Measurements from ENCODE around the gene RTL10.

Gene RTL10

DNA sequence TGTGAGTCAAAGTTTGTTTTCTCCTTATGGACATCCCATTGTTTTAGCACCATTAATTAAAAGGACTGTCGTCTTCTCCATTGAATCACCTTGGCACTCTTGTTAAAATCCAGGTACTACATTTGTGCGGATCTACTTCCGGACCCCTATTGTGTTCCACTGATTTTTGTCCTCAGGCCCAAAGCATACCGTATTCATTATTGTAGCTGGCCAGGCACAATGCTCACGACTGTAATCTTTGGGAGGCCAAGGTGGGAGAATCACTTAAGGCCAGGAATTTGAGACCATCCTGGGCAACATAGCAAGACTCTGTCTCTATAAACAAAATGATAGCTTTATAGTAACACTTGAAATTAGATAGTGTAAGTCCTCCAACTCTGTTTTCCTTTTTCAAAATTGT is 8.9 kb upstream of the RTL10 start:
- no peak for DNase-seq (ENCODE audit: low read depth)

DNA sequence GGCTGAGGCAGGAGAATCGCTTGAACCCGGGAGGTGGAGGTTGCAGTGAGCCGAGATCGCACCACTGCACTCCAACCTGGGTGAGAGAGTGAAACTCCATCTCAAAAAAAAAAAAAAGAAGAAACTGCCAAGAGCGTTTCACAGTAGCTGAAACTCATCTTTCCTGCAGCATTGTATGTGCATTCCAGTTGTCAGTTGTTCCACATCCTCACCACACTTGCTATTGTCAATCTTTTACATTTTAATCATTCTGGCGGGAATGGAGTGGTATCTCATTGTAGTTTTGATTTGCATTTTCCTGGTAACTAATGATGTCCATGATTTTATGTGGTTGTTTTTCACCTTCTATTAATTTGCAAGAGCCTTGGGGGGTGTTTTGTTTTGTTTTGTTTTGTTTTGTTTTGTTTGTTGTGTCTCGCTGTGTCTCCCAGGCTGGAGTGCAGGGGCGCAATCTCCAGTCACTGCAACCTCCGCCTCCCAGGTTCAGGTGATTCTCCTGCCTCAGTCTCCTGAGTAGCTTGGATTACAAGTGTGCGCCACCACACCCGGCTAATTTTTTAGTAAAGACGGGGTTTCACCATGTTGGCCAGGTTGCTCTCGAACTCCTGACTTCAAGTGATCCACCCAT is 8.1 kb upstream of the RTL10 start:
- no peak for DNase-seq (ENCODE audit: low read depth)

DNA sequence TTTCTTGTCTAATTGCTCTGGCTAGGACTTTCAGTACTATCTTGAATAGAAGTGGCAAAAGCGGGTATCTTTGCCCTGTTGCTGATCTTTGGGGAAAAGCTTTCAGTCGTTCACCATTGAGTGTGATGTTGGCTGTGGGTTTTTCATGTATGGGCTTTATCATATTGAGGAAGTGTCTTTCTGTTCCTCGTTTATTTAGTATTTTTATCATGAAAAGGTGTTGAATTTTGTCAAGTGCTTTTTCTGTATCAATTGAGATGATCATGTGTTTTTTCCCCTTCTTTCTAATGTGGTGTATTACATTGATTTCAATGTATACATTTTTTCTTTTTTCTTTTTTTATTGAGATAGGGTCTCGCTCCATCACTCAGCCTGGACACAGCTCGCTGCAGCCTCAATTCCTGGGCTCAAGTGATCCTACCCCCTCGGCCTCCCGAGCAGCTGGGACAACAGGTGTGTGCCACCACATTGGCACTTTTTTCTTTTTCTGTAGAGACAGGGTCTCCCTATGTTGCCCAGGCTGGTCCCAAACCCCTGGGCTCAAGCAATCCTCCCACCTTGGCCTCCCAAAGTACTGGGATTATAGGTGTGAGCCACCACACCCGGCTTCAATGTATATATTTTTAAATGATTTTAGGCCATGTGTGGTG is 5.3 kb upstream of the RTL10 start:
- DNase-seq (ENCODE audit: low read depth), result no peak

DNA sequence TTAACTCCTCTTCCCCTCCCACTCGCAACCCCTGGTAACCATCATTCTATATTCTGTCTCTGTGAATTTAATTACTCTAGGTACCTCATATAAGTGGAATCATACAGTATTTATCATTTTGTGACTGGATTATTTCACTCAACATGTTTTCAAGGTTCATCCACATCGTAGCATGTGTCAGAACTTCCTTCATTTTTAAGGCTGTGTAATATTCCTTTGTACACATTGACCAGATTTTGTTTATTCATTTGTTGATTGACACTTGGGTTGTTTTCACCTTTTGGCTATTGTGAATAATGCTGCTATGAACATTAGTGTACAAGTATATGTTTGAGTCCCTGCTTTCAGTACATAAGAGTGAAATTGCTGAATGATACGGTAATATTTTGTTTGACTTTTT is 2.7 kb upstream of the RTL10 start:
- DNase-seq (ENCODE audit: low read depth), result no peak

DNA sequence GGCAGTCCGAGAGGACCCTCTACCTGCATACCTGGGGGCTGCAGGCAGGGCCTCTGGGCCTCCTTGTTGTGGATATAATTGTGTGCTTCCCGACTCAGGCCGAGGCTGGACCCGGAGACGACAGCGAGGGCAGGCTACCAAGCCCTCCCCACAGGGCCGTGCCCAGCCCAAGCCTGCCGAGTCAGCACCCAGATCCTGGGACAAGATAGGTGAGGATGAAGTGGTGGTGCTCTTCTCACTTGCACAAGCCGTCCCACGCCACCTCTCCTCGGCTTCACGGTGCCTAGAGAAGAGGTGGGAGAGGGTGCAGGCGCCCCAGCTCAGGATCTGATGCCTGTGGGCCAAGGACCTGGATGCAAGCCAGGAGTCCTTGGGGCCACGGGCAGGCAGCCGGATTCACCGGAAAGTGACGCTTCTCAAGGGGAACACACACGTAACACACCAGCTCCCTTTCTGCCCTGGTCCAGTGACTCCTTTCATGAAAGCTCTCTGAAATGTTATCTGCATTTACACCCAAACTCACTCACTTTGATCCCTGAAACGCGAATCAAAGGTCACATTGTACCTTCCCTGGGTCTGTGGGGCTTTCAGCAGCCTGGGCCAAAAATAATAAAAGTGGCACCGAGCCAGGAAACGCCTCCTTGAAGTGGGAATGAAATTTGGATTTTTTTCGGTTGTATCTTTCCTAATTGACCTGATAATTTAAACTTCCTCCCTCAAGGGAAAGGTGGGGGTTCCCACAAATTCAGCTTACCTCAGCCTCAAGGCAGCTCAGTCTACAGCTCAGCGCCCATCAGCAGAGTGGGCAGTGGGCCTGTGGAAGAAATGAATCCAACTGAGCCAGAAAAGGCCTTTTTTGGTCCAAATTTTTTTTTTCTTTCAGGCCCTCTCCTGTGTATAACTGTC is 1.1 kb upstream of the RTL10 start:
- peak; percentile 22 for DNase-seq (ENCODE audit: low read depth)

DNA sequence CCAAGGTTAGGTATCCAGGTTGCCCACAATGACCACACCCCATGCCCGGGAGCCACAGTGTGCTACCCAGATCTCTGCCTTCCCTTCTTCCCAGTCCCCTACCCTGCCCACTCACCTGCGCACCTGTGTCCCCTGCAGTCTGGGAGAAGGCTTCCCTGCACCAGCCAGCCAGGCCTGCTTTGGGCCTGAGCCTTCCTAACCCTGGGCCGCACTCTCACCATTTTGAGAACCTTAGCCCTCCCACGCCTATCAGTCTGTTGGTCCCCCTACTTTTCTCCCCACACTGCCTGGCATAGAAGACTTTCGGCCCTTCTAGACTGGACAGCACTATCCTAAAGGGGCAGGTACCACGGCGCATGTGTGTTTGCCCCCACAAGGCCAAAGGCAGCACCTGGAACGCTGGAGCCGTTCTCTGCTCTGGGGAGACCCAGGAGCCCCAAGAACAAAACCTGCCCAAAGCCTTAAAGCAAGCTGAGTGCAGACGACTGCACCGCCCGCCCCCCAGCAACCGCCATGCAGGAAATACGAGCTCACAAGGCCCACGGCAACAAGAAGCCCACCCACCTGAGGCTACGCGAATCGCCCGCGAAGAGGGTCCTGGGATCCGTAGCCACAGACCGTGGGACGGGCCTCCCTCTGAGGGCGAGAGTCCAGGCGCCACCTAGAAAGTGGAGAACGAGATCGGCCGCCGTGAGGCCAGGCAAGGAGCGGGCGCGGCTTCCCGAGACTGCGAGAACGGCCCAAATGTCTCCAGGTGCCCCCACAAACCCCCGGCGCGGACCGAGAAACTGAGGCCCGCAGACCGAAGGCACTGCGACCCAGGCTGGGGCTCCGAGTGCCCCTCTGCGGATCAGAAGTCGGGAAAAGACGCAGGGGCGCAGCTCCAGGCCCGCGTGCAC is 546 bp downstream of the RTL10 start:
- DNase-seq (ENCODE audit: low read depth), result no peak

DNA sequence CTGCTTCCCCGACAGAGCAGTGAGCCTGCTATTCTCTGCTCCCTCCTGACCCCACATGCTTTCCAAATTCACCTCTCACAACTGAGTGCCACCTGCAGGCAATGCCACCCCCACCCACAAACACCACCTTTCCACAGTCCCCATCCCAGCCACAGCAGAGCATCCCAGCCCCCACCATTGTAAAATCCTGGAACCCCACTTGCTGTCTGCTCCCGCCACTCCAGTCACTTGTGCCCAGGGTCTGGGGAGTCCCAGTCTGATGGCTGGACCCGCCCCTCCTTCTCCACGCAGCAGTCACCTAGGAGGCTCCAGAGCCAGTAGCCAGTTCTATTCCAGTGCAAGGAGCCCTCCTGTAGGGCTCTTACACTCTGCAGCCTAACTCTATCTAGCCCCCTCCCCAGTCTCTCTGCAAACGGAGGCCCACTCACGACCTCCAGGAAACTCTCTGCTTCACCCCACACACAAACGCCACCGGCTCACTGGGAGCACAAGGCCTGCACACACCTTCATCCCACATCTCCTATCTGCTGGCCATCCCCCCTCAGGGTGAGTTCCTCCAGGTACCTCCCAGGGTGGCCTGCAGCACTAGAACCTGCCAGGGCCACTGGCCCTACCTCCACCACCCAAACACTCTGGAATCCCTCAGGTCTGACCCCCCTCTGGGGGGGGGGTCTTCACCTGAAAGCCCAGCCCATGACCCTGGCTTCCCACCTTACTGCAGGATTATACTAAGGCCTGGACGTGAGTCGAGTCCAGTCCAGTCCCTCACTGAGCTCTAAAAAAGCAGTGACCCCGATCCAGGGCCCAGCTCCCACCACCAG is 1.4 kb downstream of the RTL10 start:
- no peak for DNase-seq (ENCODE audit: low read depth)

DNA sequence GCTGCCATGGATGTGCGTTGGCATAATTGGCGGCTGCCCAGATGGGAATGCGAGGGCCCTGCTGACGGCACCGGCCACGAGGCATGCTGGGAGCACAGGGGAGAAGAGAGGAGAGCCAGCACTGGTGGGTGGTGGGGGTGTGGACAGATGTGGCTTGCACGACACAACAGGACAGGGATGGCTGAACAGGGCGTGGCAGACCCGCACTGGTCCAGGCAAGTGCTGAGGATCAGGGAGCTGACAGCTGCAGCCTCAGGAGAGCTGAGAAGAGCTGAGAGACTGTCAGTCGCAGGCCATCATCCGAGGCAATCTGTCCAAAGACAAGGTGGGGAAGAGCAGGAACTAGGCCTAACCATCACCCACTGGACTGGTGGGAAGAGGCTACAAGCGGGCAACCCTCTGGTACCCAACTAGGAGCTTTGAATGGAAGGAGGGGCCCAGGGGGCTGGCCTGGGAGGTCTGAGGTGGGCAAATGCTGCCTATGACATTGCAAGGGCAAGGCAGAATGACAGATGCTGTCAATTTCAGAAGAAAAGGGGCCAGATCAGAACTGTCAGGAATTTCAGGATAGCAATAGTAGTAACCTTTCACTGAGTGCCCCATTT is 2.4 kb downstream of the RTL10 start:
- no peak for DNase-seq (ENCODE audit: low read depth)

DNA sequence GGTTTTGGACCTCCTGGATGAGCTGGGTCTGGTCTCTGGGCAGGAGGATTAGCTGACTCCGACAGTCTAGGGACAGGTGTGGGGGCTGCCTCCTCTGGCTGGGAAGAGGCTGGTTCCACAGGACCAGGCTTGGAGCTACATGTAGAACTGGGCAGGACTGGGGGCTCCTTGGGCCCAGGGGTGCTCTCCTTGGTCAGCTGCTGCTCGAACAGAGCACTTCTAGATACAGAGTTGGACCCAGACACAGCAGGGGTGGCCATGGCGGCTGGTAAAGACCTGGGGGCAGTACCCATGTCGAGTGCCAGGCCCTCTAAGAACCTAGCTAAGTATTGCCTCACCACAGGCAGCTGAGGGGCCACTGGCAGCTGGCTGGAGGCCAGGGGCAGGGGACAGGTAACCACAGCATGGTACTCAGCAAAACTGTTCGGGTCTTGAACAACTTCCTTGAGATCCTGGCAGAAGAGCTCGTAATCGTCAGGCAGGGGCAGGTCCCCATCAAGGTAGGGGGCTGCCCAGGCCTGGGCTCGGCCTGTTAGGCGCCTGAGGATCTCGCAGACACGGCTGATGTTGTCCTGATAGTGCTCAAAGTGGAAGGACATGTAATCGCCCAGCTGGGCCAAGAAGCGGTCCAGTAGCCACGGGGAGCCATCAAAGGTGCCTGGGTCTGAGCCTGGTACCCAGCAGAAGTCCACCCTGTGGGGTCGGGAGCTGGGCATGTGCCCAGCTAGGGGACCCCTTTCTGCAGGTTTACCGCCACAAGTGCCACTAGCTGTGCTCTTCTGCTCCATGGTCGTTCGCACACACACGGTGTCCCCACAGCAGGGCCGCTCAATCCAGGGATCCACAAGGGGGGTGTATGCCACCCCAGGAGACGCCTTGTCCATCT is 3.1 kb downstream of the RTL10 start:
- no peak for DNase-seq (ENCODE audit: low read depth)

DNA sequence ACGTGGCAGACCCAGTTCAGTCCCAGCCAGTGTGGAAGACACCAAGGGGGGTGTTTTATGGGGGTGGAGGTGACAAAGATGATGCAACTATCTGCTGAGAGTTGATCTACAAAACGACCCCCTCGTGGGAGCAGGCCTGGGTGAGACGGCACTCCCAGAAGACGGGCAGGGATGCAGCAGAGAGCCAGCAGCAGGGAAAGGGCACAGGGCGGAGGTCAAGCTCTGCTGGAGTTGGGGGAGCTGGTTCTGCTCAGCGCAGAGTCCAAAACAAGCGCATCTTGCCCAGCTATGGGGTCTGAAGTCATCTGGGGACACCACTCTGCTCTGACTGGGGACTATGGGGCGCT is 3.9 kb downstream of the RTL10 start:
- DNase-seq (ENCODE audit: low read depth), result no peak

DNA sequence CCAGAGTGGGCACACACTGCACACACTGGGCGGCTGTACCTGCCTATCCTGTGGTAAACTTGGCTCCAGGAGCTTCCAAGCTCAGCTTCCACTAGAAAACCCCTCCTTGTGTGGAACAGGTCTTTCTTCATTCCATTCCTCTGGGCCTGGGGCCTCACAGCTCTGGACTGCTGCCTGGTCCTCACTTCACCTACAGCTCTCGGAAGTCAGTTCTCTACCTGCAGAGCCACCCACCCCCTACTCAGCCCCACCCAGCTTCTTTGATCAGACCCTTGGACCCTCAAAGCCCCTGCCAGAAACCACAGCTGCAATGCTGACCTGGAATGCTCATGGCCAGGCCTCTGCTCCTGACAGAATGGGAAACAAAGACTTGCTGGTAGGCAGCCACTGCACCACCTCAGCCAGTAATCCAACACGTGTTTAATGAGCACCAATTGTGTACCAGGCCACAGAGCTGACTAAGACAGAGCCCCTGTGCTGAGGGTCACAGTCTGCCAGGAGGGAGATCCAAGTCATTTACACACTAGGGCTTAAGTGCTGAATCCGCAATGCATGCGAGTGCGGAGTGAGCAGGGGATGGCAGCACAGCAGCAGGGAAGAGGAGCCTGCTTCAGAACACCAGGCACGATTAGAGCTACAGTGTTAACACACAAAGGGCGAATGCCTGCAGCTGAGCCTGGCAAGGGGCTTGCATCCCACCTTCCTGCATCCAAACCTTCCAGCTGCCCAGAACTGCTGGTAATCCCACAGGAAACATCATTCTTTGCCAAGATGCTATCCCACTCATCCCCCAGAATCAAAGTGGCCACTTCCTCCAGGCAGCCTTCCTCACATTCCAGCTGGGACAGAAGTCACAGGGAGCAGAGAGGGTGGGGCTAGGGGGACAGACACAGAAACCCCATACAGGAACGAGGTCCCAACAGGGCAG is 4.6 kb downstream of the RTL10 start:
- no peak for DNase-seq (ENCODE audit: low read depth)

DNA sequence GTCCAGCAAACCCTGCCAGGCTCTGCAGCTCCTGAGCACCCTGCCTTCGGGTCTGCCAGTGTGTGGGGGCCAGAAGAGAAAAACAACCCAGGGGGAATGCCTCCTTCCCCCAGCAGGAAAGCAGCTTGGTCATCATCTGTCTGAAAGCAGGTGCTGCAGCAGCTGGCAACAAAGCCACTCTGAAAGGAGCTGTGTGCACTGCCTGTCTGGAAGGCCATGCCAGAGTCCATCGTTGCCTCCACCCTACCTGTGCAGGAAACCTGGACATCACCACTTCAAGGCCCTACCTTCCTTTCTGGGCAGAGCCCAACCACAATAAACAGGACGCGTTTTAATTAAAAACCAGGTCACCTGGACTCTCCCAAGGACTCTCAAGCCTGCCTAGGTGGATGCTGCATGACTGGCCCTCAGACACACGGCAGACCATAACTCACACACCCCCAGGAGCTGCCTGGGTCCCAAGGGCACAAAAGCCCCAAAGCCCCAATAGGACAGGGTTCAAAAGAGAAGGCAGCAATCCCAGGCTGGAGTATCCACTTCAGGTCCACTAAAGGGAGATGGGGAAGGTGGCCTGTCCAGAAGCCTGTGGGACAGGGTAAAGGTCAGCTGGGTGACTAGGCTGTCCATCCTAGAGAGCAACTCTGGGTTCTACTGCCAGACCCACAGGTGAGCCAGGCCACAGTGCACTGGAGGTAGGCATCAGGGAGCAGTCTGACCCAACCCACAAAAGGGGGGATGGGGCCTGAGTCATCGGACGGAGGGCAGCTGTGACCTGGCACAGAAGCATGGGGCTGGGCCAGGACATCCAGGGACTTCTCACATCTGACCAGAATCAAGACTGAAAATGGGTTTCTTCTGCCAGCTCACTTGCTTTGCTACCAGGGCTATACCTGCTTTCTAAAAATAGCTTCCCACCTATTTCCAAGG is 6.1 kb downstream of the RTL10 start:
- DNase-seq (ENCODE audit: low read depth), result no peak

DNA sequence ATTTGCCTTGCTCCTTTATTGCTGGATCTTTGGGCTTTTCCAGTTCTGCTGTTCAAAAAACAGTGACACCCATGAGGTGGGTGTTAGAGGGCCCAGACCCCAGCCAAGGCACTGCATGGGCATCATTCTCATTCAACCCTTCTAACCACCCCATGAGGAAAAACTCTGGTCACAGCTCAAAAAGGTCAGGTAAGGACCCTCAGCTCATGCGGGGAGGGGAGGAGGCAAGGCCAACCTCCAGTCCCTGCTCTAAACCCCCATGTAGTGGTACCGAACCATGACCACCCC is 7.4 kb downstream of the RTL10 start:
- DNase-seq (ENCODE audit: low read depth), result no peak

DNA sequence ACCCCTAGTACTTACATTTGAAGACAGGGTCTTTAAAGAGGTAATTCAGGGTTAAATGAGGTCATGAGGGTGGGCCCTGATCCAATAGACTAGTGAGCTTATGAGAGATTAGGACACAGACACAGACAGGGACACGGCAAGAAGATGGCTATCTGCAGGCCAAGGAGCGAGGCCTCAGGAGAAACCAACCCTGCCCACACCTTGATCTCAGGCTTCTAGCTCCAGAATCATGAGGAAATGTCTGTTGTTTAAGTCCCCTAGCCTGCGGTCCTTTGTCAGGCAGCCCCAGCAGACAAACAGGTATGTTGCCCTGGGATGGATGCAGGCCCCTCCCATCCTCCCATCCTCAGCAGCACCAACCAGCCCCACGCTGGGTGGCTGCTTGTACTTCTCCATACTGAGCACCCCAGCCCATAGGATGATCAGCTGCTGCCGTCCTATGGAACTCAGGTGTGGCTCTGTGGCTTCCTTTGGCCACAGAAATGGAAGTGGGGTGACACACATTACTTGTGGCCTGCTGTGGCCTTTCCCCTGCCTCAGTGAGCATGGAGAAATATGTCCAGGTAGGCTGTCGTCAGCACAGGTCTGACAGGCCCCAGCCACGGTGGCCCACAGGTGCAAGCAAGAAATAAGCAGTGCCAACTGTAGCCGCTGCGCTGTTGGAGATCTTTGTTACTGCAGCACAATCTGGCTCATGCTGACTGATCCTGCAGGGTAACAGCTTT is 7.9 kb downstream of the RTL10 start:
- no peak for DNase-seq (ENCODE audit: low read depth)

DNA sequence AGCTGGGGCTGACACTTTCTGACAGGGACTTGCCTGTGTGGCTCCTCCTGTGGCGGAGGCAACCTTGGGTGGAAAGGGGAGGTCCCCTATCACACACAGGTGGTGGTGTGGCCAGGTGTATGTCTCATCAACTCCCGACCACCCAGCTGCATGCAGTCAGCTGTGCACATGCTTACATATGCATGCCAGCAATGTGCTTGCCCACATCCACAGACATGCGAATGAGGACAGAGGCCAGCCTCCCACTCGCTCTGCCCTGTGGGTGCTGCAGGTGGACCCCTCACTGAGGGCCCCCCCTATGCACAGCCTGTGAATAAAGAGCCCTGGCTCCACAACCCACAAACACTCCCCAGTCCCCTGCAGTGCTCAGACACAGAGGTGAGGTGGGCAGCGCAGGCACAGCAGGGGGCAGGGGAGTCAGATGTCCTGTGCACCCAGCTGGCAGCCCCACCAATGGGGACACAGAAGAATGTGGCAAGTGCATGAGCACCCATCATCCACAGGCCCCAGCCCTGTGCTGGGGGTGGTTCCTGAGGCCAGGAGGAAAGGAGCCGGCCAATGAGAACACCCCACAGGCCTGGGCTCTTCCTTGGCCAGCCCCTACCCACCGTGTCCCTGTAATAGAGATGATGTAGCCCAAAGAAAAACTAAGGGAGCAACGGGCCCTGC is 9.5 kb downstream of the RTL10 start:
- DNase-seq (ENCODE audit: low read depth), result no peak

DNA sequence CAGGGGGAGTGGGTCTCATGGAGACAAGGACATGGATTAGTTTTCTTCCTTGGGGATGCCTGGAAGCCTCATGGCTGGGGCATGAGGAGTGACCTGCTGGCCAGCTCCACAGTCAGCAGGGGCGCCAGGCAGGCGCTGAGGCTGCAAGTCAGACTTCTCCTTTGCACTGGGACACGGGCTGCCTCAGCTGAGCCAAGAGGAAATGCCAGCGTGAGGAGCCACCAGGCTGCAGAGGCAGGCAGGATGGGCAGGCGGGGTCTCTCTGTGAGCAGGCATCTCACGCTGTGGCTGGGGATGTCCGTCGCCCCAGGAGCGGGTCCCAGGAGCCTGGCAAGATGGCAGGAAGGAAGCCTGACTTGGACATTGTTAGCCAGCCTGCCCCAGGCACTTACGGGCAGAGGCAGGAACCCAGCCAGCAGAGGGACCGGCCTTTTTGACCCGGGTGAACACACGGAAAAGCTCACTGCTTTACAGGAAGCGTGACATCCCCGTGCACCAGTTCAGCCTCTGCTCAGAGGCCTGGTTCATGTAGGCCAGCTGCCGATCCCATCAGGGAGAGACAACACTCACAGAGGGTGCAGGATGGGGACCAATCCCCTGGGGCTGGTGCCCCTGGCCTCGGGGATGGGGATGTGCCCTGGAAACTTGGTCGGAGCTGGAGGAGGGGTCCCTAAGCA is 10.2 kb downstream of the RTL10 start:
- DNase-seq (ENCODE audit: low read depth), result no peak

Data from activated gamma-delta T cell treated with anti-CD3 and anti-CD28 coated beads, Interleukin-2, amount 50 U/mL, for 16 hours (primary cell).